Left forelimb (tissue), 1 donor: ENCODE measurements around the gene GRAMD2B.
"Not testable (repeated sequence)": the region's sequence is repeated elsewhere in the genome, so short reads cannot be mapped to it uniquely, and the experiment has no call there.

ENCODE experiments used
- DNase-seq: peaks from one replicate; pipeline ENCODE4 v3.0.0-alpha.2; 2018; ENCODE audit warnings: low spot score

GRAMD2B gene

DNA sequence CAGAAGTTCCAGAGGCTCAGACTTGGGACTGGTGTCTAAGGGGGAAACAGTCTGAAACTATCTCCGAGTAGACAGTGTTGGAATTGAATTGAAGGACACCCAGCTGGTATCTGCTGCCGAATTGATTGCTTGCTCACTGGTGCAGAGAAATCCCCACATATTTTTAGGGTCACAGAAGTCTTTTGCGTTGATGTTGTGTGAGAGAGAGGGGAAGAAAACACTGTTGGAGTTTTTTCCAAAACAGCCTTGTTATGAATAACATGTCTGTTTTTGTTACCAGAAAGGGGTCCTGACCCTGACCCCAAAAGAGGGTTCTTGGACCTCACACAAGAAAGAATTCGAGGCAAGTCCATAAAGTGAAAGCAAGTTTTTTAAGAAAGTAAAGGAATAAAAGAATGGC, 90.5 kb downstream of the GRAMD2B start:
- no peak for DNase-seq

DNA sequence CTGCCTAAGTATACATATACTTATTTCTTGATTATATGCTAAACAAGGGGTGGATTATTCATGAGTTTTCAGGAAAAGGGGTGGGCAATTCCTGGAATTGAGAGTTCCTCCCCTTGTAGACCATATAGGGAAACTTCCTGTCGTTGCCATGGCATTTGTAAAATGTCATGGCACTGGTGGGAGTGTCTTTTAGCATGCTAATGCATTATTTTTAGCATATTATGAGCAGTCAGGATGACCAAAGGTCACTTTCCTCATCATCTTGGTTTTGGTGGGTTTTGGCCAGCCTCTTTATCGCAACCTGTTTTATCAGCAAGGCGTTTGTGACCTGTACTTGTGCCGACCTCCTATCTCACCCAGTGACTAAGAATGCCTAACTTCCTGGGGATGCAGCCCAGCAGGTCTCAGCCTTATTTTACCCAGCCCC, 90.9 kb downstream of the GRAMD2B start:
- DNase-seq, result no peak

DNA sequence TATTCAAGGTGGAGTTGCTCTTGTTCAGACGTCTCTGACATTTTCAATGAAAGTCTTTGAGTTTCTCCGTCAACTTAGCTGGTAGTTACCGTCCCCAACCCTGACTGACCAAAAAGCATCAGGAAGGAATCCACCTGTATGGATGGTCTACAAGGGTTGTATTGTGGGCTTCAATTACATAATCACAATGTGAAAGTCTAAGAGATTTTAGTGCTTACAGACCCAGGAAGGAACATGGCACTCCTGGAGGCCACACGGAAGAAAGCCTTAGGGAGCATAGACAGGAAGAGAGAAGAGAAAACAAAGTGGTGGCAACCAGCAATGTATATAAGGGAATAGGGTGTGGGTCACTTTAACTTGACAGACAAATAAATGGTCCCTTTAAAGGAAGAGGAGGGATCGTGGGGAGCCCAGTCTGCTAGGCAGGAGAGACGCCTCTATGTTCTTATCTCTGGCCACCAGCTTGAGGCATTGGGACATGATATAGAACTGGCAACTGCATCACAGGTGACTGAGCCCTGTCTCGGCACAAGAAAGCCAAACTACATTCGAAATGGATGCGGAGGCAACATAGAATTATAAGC, 91.4 kb downstream of the GRAMD2B start:
- DNase-seq, result no peak

DNA sequence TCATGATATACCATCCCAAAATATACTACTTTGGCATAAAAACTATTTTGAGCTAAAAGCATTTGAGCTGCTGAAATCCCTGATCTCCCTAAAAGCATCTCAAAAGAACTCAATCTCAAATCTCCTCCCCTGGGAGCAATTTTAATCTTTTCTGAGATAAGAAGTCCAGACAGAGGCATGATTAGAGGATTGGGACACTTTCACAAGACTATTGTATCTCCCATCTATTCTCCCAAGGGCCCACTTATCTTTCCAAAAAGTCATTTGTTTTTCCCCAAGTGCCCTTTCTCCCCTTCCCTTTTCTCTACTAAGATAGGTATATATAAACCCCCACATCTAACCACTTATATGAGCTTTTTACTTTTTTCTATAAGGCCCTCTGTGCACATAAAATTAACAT, 92.1 kb downstream of the GRAMD2B start:
- DNase-seq, result no peak

DNA sequence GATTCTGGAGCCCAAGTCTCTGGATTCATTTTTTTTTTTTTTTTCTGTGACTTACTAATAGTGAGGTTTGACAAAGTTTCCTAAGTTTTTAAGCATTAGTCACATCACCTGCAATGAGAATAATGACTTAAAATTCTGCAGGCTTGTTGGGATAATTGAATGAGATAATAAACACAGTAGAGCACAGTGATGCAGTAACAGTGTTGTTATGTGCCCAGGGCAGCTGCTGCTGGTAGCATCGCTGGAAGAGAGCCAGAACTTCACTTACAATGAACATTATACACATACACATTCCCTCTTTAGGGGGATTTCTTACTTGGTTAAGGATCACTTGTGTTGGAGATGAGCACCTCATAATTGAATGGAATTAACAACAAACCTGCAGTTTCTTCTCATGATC, 92.9 kb downstream of the GRAMD2B start:
- DNase-seq, result no peak

DNA sequence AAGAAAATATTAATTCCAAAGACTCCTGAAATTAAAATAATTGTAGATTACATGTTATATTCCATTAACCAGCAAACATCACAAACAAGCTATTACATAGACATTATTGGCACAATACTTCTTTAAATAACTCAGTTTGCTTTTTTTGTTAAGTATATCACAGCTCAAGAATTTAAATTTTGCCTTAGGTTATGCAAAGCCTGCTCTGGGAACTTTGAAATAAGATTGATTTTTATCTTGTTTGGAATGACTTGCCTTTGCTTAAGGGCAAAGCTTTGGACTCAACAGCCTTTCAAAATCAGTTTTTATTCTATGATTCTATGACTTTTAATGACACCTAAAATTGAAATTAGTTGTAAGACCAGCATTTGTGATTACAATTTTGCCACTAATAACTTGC, 93.6 kb downstream of the GRAMD2B start:
- DNase-seq, result no peak

DNA sequence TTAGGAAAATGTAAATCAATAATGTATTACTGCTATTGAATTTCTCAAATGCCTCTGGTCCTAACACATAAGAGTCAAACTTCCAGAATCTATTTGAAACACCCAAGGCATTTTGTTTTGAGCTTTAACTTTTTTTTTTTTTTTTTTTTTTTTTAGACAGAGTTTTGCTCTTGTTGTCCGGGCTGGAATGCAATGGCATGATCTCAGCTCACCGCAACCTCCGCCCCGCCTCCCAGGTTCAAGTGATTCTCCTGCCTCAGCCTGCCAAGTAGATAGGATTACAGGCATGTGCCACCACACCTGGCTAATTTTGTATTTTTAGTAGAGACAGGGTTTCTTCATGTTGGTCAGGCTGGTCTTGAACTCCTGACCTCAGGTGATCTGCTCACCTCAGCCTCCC, 96.0 kb downstream of the GRAMD2B start:
- not testable (repeated sequence) for DNase-seq

DNA sequence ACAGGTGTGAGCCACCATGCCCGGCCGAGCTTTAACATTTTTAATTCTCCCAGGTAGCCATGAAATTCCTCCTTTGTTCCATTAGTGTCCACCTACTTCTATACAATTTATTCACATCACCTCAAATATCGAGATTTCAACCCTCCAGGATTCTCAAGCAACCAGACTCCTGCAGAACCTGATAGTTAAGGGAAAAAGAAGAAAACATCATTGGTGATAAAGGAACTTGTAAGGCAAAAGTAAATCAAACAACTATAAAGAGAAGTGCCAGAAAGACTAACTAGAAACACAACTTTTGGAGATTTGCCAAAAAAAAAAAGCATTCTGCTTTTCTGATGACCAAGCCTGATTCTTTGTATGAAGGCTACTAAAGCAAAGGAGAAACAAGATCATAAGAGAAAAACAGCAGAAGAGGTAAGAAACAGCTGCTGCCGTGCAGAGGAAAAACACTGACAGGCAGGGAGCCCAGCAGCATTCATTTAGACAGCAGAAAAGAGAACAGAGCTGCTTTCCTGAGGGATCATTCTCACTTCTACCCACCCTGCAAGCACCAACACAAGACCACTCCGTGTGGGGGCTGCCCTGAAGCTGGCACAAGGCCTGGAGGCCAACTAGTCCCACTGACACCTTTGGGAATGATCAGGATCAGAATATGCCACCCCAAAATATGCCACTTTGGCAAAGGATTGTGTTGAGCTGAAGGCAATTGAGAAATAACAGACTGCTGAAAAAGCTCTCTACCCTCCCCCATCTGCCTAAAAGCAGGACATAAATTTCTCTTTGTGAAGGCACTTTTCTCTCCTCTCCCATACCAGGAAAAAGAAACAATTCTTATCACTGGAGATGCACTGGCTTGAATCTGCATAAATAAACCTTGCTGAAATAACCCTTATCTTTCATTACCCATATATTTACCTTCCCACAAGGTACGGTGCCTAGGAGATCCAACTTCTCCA, 96.7 kb downstream of the GRAMD2B start:
- DNase-seq, result no peak

DNA sequence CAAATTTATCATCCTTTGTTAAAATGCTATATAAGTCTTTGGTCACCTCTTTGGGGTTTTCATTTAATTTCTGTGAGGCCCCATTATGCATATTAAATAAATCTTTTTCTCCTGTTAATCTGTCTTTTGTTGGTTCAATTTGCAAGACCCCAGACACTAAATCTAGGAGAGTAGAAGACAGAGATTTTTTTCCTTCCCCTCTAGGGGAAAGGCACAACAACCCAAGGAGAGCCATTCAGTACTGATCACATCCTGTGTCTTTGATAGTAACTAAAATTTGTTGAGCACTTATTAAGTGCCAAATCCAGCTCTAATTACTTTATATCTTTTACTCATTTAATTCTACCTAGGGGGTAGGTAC, 97.4 kb downstream of the GRAMD2B start:
- DNase-seq, result no peak

DNA sequence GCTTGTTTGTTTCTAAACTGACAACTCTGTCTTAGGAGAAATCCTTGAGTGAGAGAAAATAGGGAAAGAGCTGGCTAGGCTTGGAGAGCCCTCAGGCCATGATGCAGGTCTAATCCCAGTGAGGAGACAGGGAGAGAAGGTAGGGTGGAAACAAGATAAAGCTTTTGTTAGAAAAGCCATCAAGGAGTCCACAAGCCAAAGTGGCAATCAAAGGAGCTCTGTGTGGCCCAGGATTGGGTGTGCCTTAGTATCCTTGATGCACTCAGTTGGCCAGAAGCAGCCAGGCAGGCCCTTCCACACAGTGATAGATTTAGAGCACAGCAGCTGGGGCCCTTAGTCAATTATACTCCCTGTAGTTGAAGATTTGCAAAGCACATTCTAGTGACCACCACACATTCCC, 97.9 kb downstream of the GRAMD2B start:
- DNase-seq, result no peak

DNA sequence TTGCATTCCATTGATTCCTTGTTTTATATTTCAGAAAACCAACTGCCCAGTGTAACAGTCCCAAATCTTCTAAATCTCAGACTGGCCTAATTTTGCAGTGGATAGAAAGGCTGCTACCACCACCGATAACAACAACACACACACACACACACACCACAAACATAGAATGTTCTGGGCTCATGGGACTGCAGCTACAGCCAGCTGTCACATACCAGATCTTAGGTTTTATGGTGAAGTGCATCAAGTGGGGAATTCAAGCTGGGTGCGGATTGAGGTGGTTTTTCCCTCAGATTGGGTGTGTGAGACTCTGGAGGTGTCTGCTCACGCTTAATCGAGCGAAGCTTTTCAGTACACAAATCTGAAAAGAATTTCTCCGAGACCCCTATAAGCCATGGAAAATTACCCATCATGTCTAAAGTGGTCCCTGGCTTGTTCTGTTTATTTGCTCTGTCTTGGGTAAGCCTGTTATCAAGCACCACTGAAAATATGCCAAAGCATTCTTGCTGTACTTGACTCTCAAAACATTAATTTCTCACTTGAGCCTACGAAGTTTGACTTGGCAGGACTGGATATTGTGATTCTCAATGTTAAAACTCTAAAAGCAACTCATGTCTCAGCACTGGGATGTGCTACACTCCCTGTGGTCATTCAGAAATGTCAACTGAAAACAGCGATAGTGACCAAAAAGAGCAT, 100.8 kb downstream of the GRAMD2B start:
- no peak for DNase-seq

DNA sequence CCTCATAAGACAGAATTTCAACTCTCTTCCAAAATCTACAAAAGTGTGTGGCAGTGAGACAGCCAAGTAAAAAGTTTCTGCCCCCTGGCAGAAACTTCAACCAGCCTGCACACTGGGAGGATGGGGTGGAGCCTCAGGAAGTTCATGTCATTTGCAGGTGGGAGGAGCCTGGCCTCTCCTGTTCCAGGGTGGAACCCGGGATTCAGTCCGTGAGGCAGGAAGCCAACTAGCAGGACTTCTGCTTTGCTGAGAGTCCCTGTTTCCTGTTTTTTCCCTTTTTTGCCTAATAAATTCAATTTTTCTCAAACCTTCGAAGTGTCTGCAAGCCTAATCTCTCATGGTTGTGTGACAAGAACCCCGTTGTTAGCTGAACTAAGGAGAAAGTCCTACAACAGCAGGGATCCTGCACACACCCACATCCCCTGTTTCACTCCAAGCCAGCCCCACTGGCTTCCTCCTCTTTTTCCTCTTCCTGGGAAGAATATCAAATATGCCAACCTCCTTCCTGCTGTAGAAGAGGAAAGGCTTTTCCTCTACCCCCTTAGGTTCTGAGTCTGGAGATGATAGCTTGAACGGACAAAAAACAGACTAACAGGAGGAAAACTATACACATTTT, 102.5 kb downstream of the GRAMD2B start:
- no peak for DNase-seq

DNA sequence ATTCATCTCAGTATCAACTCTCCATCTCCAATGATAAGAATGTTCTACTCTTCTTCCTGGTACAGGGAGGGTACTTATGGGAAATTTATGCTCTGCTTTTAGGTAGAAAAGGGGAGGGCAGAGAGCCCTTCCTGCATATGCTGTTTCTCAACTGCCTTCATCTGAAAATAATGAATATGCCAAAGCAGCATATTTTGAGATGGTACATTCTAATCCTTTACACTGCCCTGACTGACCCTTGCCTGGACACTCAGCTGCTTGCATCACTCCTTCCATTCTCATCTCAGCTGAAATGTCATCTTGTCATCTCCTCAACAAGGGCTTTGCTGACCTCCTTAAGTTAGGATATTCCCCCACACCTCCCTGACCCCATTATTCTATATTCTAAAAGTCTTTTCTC, 103.3 kb downstream of the GRAMD2B start:
- no peak for DNase-seq

DNA sequence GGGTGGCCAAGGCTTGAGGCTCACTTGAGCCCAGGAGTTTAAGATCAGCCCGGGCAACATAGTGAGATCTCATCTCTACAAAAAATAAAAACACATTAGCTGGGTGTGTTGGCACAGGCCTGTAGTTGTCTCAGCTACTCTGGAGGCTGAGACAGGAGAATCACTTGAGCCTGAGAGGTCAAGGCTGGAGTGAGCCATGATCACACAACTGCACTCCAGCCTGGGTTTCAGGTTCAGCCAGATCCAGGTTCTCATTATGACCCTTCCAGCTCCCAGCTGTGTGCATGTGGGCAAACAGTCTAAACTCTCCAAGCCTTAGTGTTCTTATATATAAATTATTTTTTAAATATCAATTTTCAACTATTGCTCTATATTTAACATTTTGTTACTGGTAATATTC, 103.9 kb downstream of the GRAMD2B start:
- no peak for DNase-seq

DNA sequence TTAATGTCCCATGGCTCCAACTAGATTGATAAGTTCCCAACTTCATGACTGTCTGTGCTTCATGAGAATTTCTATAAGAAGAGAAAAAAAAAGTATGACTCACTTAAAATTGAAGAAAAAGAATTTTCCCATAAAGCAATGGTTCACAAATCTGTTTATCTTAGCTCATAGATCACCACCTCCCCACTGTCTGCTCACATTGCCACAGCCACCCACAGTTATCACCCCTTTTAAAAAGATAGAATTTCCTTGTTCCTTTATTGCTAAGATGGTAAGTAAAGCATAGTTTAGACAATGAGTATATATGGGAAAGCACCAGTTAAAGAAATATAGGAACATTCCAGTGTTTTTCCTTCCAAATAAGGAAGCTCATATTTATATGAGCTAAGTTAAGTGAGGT, 104.7 kb downstream of the GRAMD2B start:
- DNase-seq, result no peak

DNA sequence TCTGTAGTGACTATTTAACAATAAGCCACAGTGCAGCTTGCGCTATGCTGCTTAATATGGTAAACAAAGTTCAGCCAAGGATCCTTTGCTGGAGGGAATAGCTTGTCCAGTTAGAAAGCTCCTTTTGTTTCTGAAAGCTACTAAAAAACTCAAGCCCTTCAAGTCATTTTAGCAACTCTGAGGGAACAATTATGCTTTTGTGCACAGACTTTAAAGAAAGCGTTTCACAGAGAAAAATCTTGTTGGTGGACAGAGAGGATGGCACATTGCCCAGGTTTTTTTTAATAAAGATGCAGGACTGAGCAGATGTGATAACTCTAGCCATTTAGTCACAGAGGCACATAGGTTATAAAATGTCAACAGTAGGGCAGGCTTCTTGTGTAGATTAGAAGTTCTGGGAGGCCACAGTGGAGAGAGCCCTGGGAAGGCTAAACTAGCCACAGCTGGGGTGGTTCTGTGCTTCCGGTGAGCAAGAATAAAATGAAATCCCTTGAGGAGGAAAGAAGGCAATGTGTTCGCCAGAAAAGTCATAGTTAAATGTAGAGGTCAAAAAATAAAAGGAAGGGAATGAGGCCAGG, 108.4 kb downstream of the GRAMD2B start:
- DNase-seq, result no peak

DNA sequence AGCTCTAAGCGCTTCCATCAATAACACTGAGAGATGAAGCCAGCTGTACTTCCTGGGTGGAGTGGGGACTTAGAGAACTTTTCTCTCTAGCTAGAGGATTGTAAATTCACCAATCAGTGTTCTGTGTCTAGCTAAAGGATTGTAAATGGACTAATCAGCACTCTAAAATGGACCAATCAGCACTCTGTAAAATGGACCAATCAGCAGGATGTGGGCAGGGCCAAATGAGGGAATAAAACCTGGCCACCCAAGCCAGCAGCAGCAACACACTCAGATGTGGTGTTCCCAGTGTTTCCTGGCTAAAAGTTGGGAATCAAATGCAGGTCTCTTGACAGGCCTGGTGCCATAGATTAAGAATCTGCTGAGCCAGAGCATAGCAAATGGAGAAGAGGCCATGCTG, 111.3 kb downstream of the GRAMD2B start:
- no peak for DNase-seq

DNA sequence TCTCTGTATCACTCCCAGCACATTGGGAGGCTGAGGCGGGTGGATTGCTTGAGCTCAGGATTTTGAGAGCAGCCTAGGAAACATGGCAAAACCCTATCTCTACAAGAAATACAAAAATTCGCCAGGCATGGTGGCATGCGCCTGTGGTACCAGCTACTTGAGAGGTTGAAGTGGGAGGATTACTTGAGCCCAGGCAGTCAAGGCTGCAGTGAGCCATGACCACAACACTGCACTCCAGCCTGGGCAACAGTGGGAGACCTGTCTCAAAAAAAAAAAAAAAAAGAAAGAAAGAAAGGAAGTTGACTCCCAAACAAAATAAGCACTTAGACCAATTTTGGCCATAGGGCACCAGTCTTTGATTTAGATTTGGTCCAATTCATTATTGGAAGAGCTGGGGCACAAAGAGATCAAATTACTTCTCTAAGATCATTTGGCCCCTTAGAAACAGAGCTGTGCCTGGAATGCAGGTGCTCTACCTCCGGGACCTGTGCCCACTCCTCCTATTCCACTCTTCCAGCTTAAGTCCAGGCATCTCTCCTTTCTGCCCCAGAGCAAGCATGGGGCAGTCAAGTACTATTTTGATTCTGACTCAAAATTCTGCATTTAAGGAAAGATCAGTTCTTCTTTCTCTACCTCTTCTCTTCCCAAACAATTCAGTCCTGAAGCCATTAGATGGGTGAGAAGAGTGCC, 112.8 kb downstream of the GRAMD2B start:
- DNase-seq, result no peak

DNA sequence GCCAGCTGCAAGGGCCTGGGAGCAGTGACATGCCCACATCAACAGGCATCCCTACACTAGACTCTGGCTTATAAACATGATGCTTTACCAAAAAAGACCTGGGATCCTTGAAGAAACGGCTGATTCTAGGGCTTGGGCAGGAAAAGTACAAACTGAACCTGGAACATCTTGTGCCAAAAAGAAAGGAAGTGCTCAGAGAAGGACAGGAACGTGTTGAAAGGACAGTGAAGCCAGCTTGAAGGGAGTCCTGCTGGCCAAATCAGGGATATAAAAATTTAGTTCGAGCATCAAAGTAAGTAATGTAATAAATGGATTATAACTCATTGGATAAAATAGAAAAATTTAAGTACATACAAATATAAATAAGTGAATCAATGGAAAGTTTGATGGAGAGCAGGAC, 113.7 kb downstream of the GRAMD2B start:
- no peak for DNase-seq

DNA sequence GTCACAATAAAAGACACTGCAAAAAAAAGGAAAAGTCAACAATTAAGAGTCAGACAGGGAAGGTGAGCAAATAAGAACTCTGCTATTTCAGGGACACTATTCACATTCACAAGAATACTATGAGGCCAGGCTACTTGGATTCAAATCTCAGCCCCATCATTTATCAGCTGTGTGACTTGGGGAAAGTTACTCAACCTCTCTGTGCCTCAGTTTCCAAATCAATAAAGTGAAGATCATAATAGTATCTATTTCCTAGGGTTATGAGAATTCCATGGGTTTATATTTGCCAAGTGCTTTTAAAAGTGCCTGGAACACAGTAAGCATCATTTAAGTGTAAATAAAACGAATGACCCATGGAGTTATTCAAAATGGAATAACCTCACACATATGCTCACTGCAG, 115.4 kb downstream of the GRAMD2B start:
- DNase-seq, result no peak

DNA sequence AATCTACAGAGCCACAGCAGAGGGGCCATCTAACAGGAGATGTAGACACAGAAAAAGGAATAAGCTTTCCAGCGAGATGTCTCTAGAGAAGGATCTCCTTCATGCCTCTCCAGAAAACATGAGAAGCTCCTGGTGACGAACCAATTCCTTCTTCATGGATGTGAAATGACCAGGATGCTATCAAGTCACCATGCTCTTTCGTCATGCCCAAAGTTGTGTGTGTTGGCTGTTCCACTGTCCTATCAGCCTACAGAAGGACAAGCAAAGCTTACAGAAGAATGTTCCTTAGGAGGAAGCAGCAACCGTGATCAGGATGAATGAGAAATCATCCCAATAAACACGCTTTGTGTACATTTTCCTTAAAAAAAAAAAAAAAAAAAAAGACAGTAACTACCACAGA, 117.4 kb downstream of the GRAMD2B start:
- DNase-seq, result no peak

DNA sequence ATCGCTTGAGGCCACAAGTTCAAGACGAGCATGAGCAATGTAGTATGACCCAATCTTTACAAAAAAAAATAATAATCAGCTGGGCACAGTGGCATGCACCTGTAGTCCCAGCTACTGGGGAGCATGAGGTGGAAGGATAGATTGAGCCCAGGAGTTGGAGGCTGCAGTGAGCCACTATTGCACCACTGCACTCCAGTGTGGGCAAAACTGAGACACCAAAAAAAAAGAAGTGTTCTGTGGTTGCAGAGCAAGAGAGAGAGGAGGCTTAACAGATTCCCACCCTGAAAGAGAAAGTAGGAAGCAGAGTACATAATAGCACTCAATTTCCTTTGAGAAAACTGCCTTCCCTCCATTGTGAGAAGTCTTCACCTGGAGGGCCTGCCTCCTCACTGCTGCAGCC, 119.2 kb downstream of the GRAMD2B start:
- no peak for DNase-seq
